ENCODE results near the gene SLC6A17. TPM values are rescaled to one million over a fixed set of nuclear protein-coding genes. Genes with fewer than 3 reads are reported as not detected.

The SLC6A17 gene
- total and polyA plus RNA-seq, 2 donors = 0.05 to 0.10 TPM

DNA sequence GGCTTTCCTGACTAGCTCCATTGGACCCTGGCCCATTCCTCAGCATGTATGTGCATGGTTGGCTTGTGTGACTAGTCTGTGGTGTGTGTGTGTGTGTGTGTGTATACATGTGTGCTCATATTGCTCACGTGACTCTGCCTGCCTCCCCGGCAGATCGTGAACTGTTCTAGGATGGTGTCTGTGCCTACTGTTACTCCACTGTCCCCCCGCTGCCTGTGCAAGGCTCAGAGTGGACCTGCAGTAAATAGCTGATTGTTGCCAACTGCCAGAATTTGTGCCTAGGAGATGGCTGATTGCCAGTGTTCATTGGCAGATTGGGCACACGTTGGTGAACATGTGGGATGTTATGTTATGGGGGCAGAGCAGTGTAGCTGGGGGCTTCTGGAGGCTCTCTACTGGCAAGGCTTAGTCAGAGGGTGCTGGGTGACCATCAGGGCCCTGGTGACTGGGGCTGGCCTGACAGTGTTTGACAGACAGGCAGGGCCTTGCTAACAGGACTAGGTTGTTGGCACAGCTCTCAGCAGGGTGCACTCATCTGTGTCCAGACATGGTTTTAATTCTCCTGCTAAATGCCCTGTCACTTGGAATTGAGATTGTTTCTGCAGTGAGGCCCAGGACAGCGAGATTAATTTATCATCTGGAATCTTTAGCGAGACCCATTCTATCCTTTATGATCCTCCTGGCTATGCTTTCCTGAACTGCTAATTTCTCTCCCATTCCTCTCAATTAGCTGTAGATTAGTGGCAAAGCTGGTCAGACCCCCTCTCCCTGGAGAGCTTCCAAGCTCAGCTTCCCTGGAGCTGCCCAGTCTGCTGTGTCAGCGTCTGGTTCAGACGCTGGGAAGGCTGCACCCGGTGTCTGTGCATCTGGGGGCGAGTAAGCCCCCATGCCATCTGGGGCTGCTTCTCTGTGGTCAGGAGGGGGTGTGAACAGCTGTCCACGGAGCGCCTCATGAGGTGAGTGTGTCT is 20.8 kb downstream of the SLC6A17 start:
- no peaks in the 10 kb centered on the region for H3K4me1 ChIP-seq (ENCODE audit: insufficient read depth)
- no peak for DNase-seq (ENCODE audit: extremely low spot score)
- no peak overlapping the region for H3K4me3 ChIP-seq (ENCODE audit: low read depth, low read length)
- no peaks in the 10 kb centered on the region for H3K36me3 ChIP-seq (ENCODE audit: insufficient read depth)
- no peak overlapping the region for H3K27ac ChIP-seq (ENCODE audit: low read depth)
- WGBS = 51% methylated on average over 13 of the region's 13 CpGs

DNA sequence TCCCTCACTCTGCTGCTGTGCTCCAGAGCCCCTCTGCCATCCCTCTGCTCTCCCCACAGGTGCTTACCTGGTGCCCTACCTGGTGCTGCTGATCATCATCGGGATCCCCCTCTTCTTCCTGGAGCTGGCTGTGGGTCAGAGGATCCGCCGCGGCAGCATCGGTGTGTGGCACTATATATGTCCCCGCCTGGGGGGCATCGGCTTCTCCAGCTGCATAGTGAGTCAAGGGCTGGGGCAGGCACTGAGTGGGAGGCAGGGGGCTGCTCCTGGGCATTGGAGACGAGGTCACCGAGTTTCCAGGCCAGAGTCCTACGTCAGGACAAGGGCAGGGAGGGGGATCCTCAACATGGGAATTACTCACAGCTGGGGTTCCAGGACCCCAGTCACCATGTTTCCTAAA is 21.7 kb downstream of the SLC6A17 start:
- no peak overlapping the region for H3K4me3 ChIP-seq (ENCODE audit: low read depth, low read length)
- H3K27ac ChIP-seq (ENCODE audit: low read depth) = no peak overlapping the region
- 89% methylated on average over 10 of the region's 10 CpGs for WGBS
- no peaks in the 10 kb centered on the region for H3K4me1 ChIP-seq (ENCODE audit: insufficient read depth)
- DNase-seq (ENCODE audit: extremely low spot score) = no peak
- no peaks in the 10 kb centered on the region for H3K36me3 ChIP-seq (ENCODE audit: insufficient read depth)

GRCh38 chr1:110173466-110174105 is 23.3 kb downstream of the SLC6A17 start:
- WGBS = 53% methylated on average over 15 of the region's 15 CpGs
- H3K4me3 ChIP-seq (ENCODE audit: low read depth, low read length) = no peak overlapping the region
- H3K27ac ChIP-seq (ENCODE audit: low read depth) = no peak overlapping the region
- no peaks in the 10 kb centered on the region for H3K36me3 ChIP-seq (ENCODE audit: insufficient read depth)
- no peaks in the 10 kb centered on the region for H3K4me1 ChIP-seq (ENCODE audit: insufficient read depth)
- no peak for DNase-seq (ENCODE audit: extremely low spot score)

GRCh38 chr1:110174961-110175360 is 24.7 kb downstream of the SLC6A17 start:
- no peak overlapping the region for H3K27ac ChIP-seq (ENCODE audit: low read depth)
- H3K4me3 ChIP-seq (ENCODE audit: low read depth, low read length) = no peak overlapping the region
- DNase-seq (ENCODE audit: extremely low spot score) = no peak
- H3K4me1 ChIP-seq (ENCODE audit: insufficient read depth) = no peaks in the 10 kb centered on the region
- no peaks in the 10 kb centered on the region for H3K36me3 ChIP-seq (ENCODE audit: insufficient read depth)
- 61% methylated on average over 2 of the region's 2 CpGs for WGBS

GRCh38 chr1:110176299-110176956 is 26.1 kb downstream of the SLC6A17 start:
- DNase-seq (ENCODE audit: extremely low spot score) = peak; percentile 45
- Histone ChIP-seq H3K36me3 (ENCODE audit: insufficient read depth) (no peaks in the 10 kb centered on the region), H3K4me3 (ENCODE audit: low read depth, low read length) (no peak overlapping the region), H3K27ac (ENCODE audit: low read depth) (no peak overlapping the region), H3K4me1 (ENCODE audit: insufficient read depth) (no peaks in the 10 kb centered on the region)
- WGBS = 57% methylated on average over 9 of the region's 9 CpGs

DNA sequence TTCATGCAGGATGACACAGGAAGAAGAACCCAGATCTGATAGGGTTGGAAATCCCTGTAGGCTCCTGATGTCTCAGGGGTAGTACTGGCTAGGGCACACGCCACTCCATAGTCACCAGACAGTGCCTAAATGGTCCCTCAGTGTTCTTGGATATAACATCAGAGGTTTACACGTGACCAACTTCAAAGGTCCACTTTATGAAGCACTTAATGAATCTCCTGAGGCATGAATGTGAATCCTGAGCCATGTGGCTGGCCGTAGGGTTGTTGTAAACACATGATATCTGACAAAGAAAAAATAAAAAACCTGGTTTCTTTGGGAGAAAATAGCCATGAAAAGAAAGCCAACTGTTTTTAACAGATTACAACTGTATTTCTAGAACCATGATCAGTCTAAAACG is 27.5 kb downstream of the SLC6A17 start:
- H3K27ac ChIP-seq (ENCODE audit: low read depth) = no peak overlapping the region
- H3K4me3 ChIP-seq (ENCODE audit: low read depth, low read length) = no peak overlapping the region
- no peaks in the 10 kb centered on the region for H3K4me1 ChIP-seq (ENCODE audit: insufficient read depth)
- no peak for DNase-seq (ENCODE audit: extremely low spot score)
- no peaks in the 10 kb centered on the region for H3K36me3 ChIP-seq (ENCODE audit: insufficient read depth)
- whole genome bisulfite sequencing = 54% methylated on average over 4 of the region's 4 CpGs

- WGBS = 82% methylated on average over 12 of the region's 12 CpGs
These were observed 33.4 kb downstream of the SLC6A17 start for GRCh38 chr1:110183642-110184167.

GRCh38 chr1:110184446-110184845 is 34.2 kb downstream of the SLC6A17 start:
- H3K36me3 ChIP-seq (ENCODE audit: insufficient read depth) = no peaks in the 10 kb centered on the region
- no peak overlapping the region for H3K4me3 ChIP-seq (ENCODE audit: low read depth, low read length)
- WGBS = 68% methylated on average over 5 of the region's 5 CpGs
- H3K27ac ChIP-seq (ENCODE audit: low read depth) = no peak overlapping the region
- no peaks in the 10 kb centered on the region for H3K4me1 ChIP-seq (ENCODE audit: insufficient read depth)
- DNase-seq (ENCODE audit: extremely low spot score) = no peak

More at GRCh38 chr1:110183642-110184167, 33.4 kb downstream of the SLC6A17 start:
- Histone ChIP-seq H3K36me3 (ENCODE audit: insufficient read depth) (no peaks in the 10 kb centered on the region), H3K4me1 (ENCODE audit: insufficient read depth) (no peaks in the 10 kb centered on the region), H3K27ac (ENCODE audit: low read depth) (no peak overlapping the region), H3K4me3 (ENCODE audit: low read depth, low read length) (no peak overlapping the region)
- DNase-seq (ENCODE audit: extremely low spot score) = no peak

GRCh38 chr1:110185181-110185580 is 34.9 kb downstream of the SLC6A17 start:
- Histone ChIP-seq H3K4me3 (ENCODE audit: low read depth, low read length) (no peak overlapping the region), H3K36me3 (ENCODE audit: insufficient read depth) (no peaks in the 10 kb centered on the region), H3K4me1 (ENCODE audit: insufficient read depth) (no peaks in the 10 kb centered on the region), H3K27ac (ENCODE audit: low read depth) (no peak overlapping the region)
- no peak for DNase-seq (ENCODE audit: extremely low spot score)
- 79% methylated on average over 10 of the region's 10 CpGs for WGBS

GRCh38 chr1:110186558-110186957 is 36.3 kb downstream of the SLC6A17 start:
- 22% methylated on average over 5 of the region's 5 CpGs for WGBS
- no peak for DNase-seq (ENCODE audit: extremely low spot score)
- Histone ChIP-seq H3K4me3 (ENCODE audit: low read depth, low read length) (no peak overlapping the region), H3K27ac (ENCODE audit: low read depth) (no peak overlapping the region), H3K4me1 (ENCODE audit: insufficient read depth) (no peaks in the 10 kb centered on the region), H3K36me3 (ENCODE audit: insufficient read depth) (no peaks in the 10 kb centered on the region)

- H3K27ac ChIP-seq (ENCODE audit: low read depth) = no peak overlapping the region
- no peaks in the 10 kb centered on the region for H3K4me1 ChIP-seq (ENCODE audit: insufficient read depth)
These were observed 37.0 kb downstream of the SLC6A17 start for GRCh38 chr1:110187139-110187890.

DNA sequence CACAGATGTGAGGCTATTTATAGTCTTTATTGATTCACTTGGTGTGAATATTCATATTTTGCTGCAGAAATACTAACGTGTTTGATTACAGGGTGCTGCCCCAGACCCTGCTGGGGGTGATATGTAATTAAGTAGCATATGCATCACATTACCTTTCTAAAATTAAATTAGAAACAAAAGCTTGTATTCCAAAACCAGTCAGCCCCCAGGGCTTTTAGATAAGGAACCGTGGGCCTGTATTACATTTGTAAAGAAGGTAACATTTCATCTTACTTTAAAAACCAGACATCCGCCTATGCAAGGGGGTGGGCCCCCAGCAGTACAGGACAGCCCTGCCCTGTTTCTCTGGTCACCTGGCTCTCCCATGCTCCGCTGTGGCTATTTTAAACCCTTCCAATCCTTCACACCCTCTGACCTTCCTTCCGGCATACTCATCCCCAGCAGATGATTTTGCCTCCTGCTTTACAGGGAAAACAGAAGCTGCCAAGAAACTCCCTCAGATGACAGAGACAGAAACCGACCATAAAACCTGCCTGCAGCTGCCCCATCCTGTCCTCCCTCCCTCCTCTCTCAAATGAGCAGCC is 37.8 kb downstream of the SLC6A17 start:
- 27% methylated on average over 6 of the region's 6 CpGs for WGBS
- DNase-seq (ENCODE audit: extremely low spot score) = no peak
- Histone ChIP-seq H3K27ac (ENCODE audit: low read depth) (no peak overlapping the region), H3K36me3 (ENCODE audit: insufficient read depth) (no peaks in the 10 kb centered on the region), H3K4me1 (ENCODE audit: insufficient read depth) (no peaks in the 10 kb centered on the region), H3K4me3 (ENCODE audit: low read depth, low read length) (no peak overlapping the region)

More at GRCh38 chr1:110187139-110187890, 37.0 kb downstream of the SLC6A17 start:
- H3K4me3 ChIP-seq (ENCODE audit: low read depth, low read length) = no peak overlapping the region
- 70% methylated on average over 10 of the region's 10 CpGs for WGBS
- DNase-seq (ENCODE audit: extremely low spot score) = no peak
- no peaks in the 10 kb centered on the region for H3K36me3 ChIP-seq (ENCODE audit: insufficient read depth)

- Histone ChIP-seq H3K4me3 (ENCODE audit: low read depth, low read length) (no peak overlapping the region), H3K4me1 (ENCODE audit: insufficient read depth) (no peaks in the 10 kb centered on the region), H3K36me3 (ENCODE audit: insufficient read depth) (no peaks in the 10 kb centered on the region), H3K27ac (ENCODE audit: low read depth) (no peak overlapping the region)
- 87% methylated on average over 6 of the region's 6 CpGs for WGBS
- no peak for DNase-seq (ENCODE audit: extremely low spot score)
These were observed 38.9 kb downstream of the SLC6A17 start for GRCh38 chr1:110189181-110189580.

Measured in urinary bladder (tissue), 4 donors.